Esophagus squamous epithelium (tissue), 4 donors: ENCODE data around the gene SMYD4.

Experiments
- POLR2A ChIP-seq, 4 donors: fragments of 450-650 bp; IDR thresholded peaks; one replicate each; pipeline ENCODE4 v1.6.1; 2017; ENCODE audit warnings: antibody characterized with exemption in 4 of 4, mild to moderate bottlenecking in 4 of 4, moderate library complexity in 3 of 4
- TF ChIP-seq, protein P1 (sequence below), 6 experiments: fragments of 450-650 bp in 4 of 6; fragments of 200-600 bp in 2 of 6; sonication (generic) in 2 of 6; IDR thresholded peaks; one replicate each; pipeline ENCODE4 v1.5.1; 2016 to 2019; ENCODE audit warnings: antibody characterized with exemption in 6 of 6, mild to moderate bottlenecking in 4 of 6, moderate library complexity in 4 of 6

GRCh38 chr17:1800240-1800639 is 29.5 kb downstream of the SMYD4 start:
- TF ChIP-seq, protein P1, sequence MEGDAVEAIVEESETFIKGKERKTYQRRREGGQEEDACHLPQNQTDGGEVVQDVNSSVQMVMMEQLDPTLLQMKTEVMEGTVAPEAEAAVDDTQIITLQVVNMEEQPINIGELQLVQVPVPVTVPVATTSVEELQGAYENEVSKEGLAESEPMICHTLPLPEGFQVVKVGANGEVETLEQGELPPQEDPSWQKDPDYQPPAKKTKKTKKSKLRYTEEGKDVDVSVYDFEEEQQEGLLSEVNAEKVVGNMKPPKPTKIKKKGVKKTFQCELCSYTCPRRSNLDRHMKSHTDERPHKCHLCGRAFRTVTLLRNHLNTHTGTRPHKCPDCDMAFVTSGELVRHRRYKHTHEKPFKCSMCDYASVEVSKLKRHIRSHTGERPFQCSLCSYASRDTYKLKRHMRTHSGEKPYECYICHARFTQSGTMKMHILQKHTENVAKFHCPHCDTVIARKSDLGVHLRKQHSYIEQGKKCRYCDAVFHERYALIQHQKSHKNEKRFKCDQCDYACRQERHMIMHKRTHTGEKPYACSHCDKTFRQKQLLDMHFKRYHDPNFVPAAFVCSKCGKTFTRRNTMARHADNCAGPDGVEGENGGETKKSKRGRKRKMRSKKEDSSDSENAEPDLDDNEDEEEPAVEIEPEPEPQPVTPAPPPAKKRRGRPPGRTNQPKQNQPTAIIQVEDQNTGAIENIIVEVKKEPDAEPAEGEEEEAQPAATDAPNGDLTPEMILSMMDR (IDR thresholded peaks at IDR 0.05): no peak
- TF ChIP-seq POLR2A (IDR thresholded peaks at IDR 0.05): no peak
